A549 (cell line): ENCODE measurements around the gene RAB10. TPM values are rescaled to one million over a fixed set of nuclear protein-coding genes. Genes with fewer than 3 reads are reported as not detected.
"Not testable (repeated sequence)": the region's sequence is repeated elsewhere in the genome, so short reads cannot be mapped to it uniquely, and the experiment has no call there.

Experiments used
- ATAC-seq, 2 experiments: fragments of 200-7000 bp in 1 of 2; fragments of >200 bp in 1 of 2; cut with Nextera tagmentation in 1 of 2; cut with Tn5 transposase in 1 of 2; 3 replicates each; pipeline versions ENCODE4 v1.8.0 to v1.9.1; 2018 to 2020; ENCODE audit warnings: mild to moderate bottlenecking in 1 of 2, moderate library complexity in 1 of 2
- CTCF ChIA-PET: fragments of 300-600 bp; sonication (Branson Sonifier 250); formaldehyde crosslinking; extraction: SDS; loops from one replicate; lab custom pipeline; 2021; ENCODE audit warnings: antibody characterized with exemption, inconsistent platforms; lab: Yijun Ruan, JAX
- POLR2A ChIA-PET: fragments of 350-600 bp; formaldehyde crosslinking; extraction: SDS; loops from one replicate; lab custom pipeline; 2021; ENCODE audit warnings: antibody characterized with exemption, inconsistent platforms; lab: Yijun Ruan, JAX
- DNase-seq, 2 experiments: peaks; one replicate each; pipeline versions ENCODE4 v3.0.0 to v3.0.0-alpha.2; 2011 to 2016; ENCODE audit warnings: low read depth in 1 of 2, low spot score in 1 of 2
- FAIRE-seq: peaks from 2 replicates; lab custom pipeline; 2011; peaks lifted over from hg19 to GRCh38; lab: Jason Lieb, UNC
- H3K27ac ChIP-seq, 2 experiments: fragments of >200 bp; sonication (Bioruptor Twin); formaldehyde crosslinking; 3 replicates each; pipeline ENCODE4 v1.5.1; 2016 to 2017
- H3K4me1 ChIP-seq: fragments of >200 bp; sonication (Bioruptor Twin); formaldehyde crosslinking; 3 replicates; pipeline ENCODE4 v1.6.1; 2016
- H3K4me2 ChIP-seq: fragments of >200 bp; sonication (Bioruptor Twin); formaldehyde crosslinking; 3 replicates; pipeline ENCODE4 v1.6.1; 2016
- H3K4me3 ChIP-seq: fragments of >200 bp; sonication (Bioruptor Twin); formaldehyde crosslinking; 3 replicates; pipeline ENCODE4 v1.5.1; 2016
- H3K9me3 ChIP-seq: fragments of >200 bp; sonication (Bioruptor Twin); formaldehyde crosslinking; 3 replicates; pipeline ENCODE4 v1.6.1; 2016
- BCL3 ChIP-seq: fragments of >200 bp; sonication (Bioruptor Twin); formaldehyde crosslinking; IDR thresholded peaks from 3 replicates; pipeline ENCODE4 v1.6.1; 2016
- CBX8 ChIP-seq: fragments of 200-600 bp; sonication (generic); IDR thresholded peaks from 2 replicates; pipeline ENCODE4 v1.6.1; 2016
- CEBPB ChIP-seq, 2 experiments: fragments of >200 bp in 1 of 2; sonication (Bioruptor Twin) in 1 of 2; formaldehyde crosslinking in 1 of 2; IDR thresholded peaks; 2 replicates each; pipeline ENCODE4 v1.6.1; 2012 to 2016
- E2F6 ChIP-seq: IDR thresholded peaks from 2 replicates; pipeline ENCODE4 v1.6.1; 2012; ENCODE audit warnings: low read depth, borderline replicate concordance
- ESRRA ChIP-seq: fragments of 150-350 bp; IDR thresholded peaks from 2 replicates; pipeline ENCODE4 v1.6.1; 2014; ENCODE audit warnings: mild to moderate bottlenecking, low read length, borderline replicate concordance
- FOSB ChIP-seq: fragments of 250-450 bp; sonication (Bioruptor Pico); IDR thresholded peaks from 2 replicates; pipeline ENCODE4 v1.5.0; 2020; ENCODE audit warnings: mild to moderate bottlenecking, moderate library complexity
- FOSL2 ChIP-seq, 2 experiments: fragments of 450-650 bp in 1 of 2; fragments of >200 bp in 1 of 2; sonication (Bioruptor Twin) in 1 of 2; formaldehyde crosslinking; IDR thresholded peaks; 2 replicates each; pipeline versions ENCODE4 v1.5.0 to v1.6.1; 2016 to 2020; ENCODE audit warnings: mild to moderate bottlenecking in 1 of 2, moderate library complexity in 1 of 2
- HEYL ChIP-seq: fragments of 250-450 bp; sonication (Bioruptor Pico); IDR thresholded peaks from 2 replicates; pipeline ENCODE4 v1.8.0; 2021; ENCODE audit warnings: mild to moderate bottlenecking, moderate library complexity
- HOXA7 ChIP-seq: fragments of 250-450 bp; sonication (Bioruptor Pico); IDR thresholded peaks from 2 replicates; pipeline ENCODE4 v1.5.0; 2020; ENCODE audit warnings: mild to moderate bottlenecking, moderate library complexity
- HOXB13 ChIP-seq: fragments of 250-450 bp; sonication (Bioruptor Pico); IDR thresholded peaks from 2 replicates; pipeline ENCODE4 v1.5.0; 2020; ENCODE audit warnings: low read depth, mild to moderate bottlenecking, moderate library complexity
- MAFK ChIP-seq: fragments of 450-650 bp; IDR thresholded peaks from 2 replicates; pipeline ENCODE4 v1.6.1; 2014; ENCODE audit not compliant: partially characterized antibody
- MAX ChIP-seq: IDR thresholded peaks from 2 replicates; pipeline ENCODE4 v1.6.1; 2012
- NFE2L2 ChIP-seq: fragments of 150-350 bp; conservative IDR thresholded peaks from 2 replicates; pipeline ENCODE4 v1.6.1; 2014; ENCODE audit warnings: low read length
- NPAS2 ChIP-seq: fragments of 250-450 bp; sonication (Bioruptor Pico); IDR thresholded peaks from 2 replicates; pipeline ENCODE4 v1.8.0; 2022; ENCODE audit warnings: mild to moderate bottlenecking, moderate library complexity, borderline replicate concordance
- NR3C1 ChIP-seq: fragments of >200 bp; sonication (Bioruptor Twin); formaldehyde crosslinking; IDR thresholded peaks from 3 replicates; pipeline ENCODE4 v1.6.1; 2017
- PHF8 ChIP-seq: fragments of 200-600 bp; sonication (generic); IDR thresholded peaks from 2 replicates; pipeline ENCODE4 v1.6.1; 2016; ENCODE audit warnings: low read depth, mild to moderate bottlenecking, antibody characterized with exemption, moderate library complexity, borderline replicate concordance
- POLR2A ChIP-seq: IDR thresholded peaks from 2 replicates; pipeline ENCODE4 v1.6.1; 2012; ENCODE audit warnings: mild to moderate bottlenecking, low read length
- POLR2AphosphoS2 ChIP-seq: conservative IDR thresholded peaks from 2 replicates; pipeline ENCODE4 v1.6.1; 2012; ENCODE audit warnings: low read length, improper control_type of control experiment, inconsistent platforms
- RARB ChIP-seq: fragments of 250-450 bp; sonication (Bioruptor Pico); IDR thresholded peaks from 2 replicates; pipeline ENCODE4 v1.8.0; 2021; ENCODE audit warnings: mild to moderate bottlenecking, moderate library complexity
- RCOR1 ChIP-seq: fragments of 150-350 bp; IDR thresholded peaks from 2 replicates; pipeline ENCODE4 v1.6.1; 2014; ENCODE audit warnings: antibody characterized with exemption, low read length, low read depth
- REST ChIP-seq: fragments of 200-600 bp; sonication (generic); IDR thresholded peaks from 2 replicates; pipeline ENCODE4 v1.6.1; 2016; ENCODE audit warnings: antibody characterized with exemption, mild to moderate bottlenecking, moderate library complexity
- RFX5 ChIP-seq: fragments of 450-650 bp; IDR thresholded peaks from 2 replicates; pipeline ENCODE4 v1.7.1; 2014; ENCODE audit warnings: antibody characterized with exemption, mild to moderate bottlenecking, moderate library complexity
- ZFP36 ChIP-seq: fragments of 450-650 bp; IDR thresholded peaks from 2 replicates; pipeline ENCODE4 v1.6.1; 2014; ENCODE audit warnings: borderline replicate concordance; ENCODE audit not compliant: partially characterized antibody
- ZNF302 ChIP-seq: fragments of 250-450 bp; sonication (Bioruptor Pico); IDR thresholded peaks from 2 replicates; pipeline ENCODE4 v1.9.0; 2021; ENCODE audit warnings: inconsistent platforms, mild to moderate bottlenecking, moderate library complexity
- WGBS: methylation state at CpG from one replicate; pipeline ENCODE4 v1.1.6; 2017; ENCODE audit errors: missing lambda C conversion rate; 5-methylcytosine and 5-hydroxymethylcytosine counted together
- polyA plus RNA-seq, 4 experiments: library from polyadenylated mRNA; depleted of rRNA in 3 of 4; stranded (reverse); fragments of >200 nt; fragmentation: RNase III in 1 of 4; extraction: RNeasy Plus Mini Kit Qiagen cat#74134 plus additional on column Dnase treatment in 1 of 4; gene quantifications; 2 replicates in 3 of 4; 3 replicates in 1 of 4; pipeline ENCODE4 v1.2.3, GENCODE V29; 2011 to 2017

The RAB10 gene
- polyA plus RNA-seq, 2 of the 4 experiments (the other 2 are of a cell fraction), result 272 to 692 TPM

- TF ChIP-seq POLR2AphosphoS2, result no peak
- no peak for TF ChIP-seq ZNF302 (CRISPR knock-in tag)
- no peak for TF ChIP-seq MAFK
- TF ChIP-seq NFE2L2, result no peak
- TF ChIP-seq, all 56 proteins: peak for 0
- no peaks in the 10 kb centered on the region for H3K4me1 ChIP-seq
- no peak for FAIRE-seq
- WGBS, result 79% methylated on average over 8 of the region's 8 CpGs
- CTCF ChIA-PET, result interaction anchor here (0.9 to 6.3 kb wide), 6 partner anchors 19 to 214 kb away, joined by 3 to 32 read pairs (median 4); no protein-coding TSS in a partner anchor
- POLR2A ChIA-PET, result interaction anchor here (0.7 kb wide), 1 partner anchor 355 kb away, joined by 5 read pairs; no protein-coding TSS in a partner anchor
- no peak for DNase-seq
- no peak overlapping the region for H3K4me3 ChIP-seq
- ATAC-seq, result no peak
- no peak overlapping the region for H3K27ac ChIP-seq
- H3K9me3 ChIP-seq, result no peaks in the 10 kb centered on the region
- H3K4me2 ChIP-seq, result no peak overlapping the region
Measured at GRCh38 chr2:26164641-26165211, 130.8 kb downstream of the RAB10 start.

- WGBS, result 83% methylated on average over 4 of the region's 4 CpGs
- POLR2A ChIA-PET, result interaction anchor here (0.7 kb wide), 1 partner anchor 354 kb away, joined by 5 read pairs; no protein-coding TSS in a partner anchor
Measured at GRCh38 chr2:26165403-26165802, 131.5 kb downstream of the RAB10 start.

GRCh38 chr2:26166541-26166940 lies 132.7 kb downstream of the RAB10 start:
- CTCF ChIA-PET, result interaction anchor here (0.9 to 6.3 kb wide), 3 partner anchors 18 to 216 kb away, joined by 3 to 32 read pairs (median 14); no protein-coding TSS in a partner anchor
- ATAC-seq, FAIRE-seq, H3K4me3 ChIP-seq, H3K4me2 ChIP-seq, POLR2A ChIA-PET, H3K27ac ChIP-seq, H3K4me1 ChIP-seq, DNase-seq, H3K9me3 ChIP-seq: not testable (repeated sequence)
- 87% methylated on average over 6 of the region's 6 CpGs for WGBS

More at GRCh38 chr2:26165403-26165802, 131.5 kb downstream of the RAB10 start:
- no peak for FAIRE-seq
- H3K4me3 ChIP-seq, result no peak overlapping the region
- H3K4me1 ChIP-seq, result no peaks in the 10 kb centered on the region
- no peaks in the 10 kb centered on the region for H3K9me3 ChIP-seq
- CTCF ChIA-PET, result interaction anchor here (0.9 to 6.3 kb wide), 7 partner anchors 19 to 314 kb away, joined by 3 to 32 read pairs (median 4); no protein-coding TSS in a partner anchor
- DNase-seq, result no peak
- H3K27ac ChIP-seq, result no peak overlapping the region
- TF ChIP-seq HOXB13 (CRISPR knock-in tag) (no peak), MAX (no peak), HOXA7 (CRISPR knock-in tag) (no peak), POLR2A (no peak), PHF8 (no peak), RARB (CRISPR knock-in tag) (no peak), NR3C1 (no peak), E2F6 (no peak), FOSB (CRISPR knock-in tag) (no peak), CEBPB (IDR thresholded peaks at IDR 0.05) (no peak), HEYL (no peak), ESRRA (no peak), NPAS2 (no peak), RFX5 (no peak)
- no peak overlapping the region for H3K4me2 ChIP-seq
- no peak for ATAC-seq

- Histone ChIP-seq H3K9me3 (no peaks in the 10 kb centered on the region), H3K27ac (no peak overlapping the region), H3K4me3 (no peak overlapping the region), H3K4me1 (peaks cover 4% of the 10 kb centered on the region; the same call in 1 of the 3 replicates), H3K4me2 (no peak overlapping the region)
- ChIA-PET CTCF (interaction anchor here (1.1 to 6.3 kb wide), 4 partner anchors 15 to 218 kb away, joined by 3 to 32 read pairs (median 3); no protein-coding TSS in a partner anchor), POLR2A (no interaction called here)
- no peak for FAIRE-seq
- WGBS, result 92% methylated on average over 4 of the region's 4 CpGs
- DNase-seq, result no peak
- no peak for ATAC-seq
- TF ChIP-seq ZNF302 (CRISPR knock-in tag), result no peak
- TF ChIP-seq REST, result no peak
- TF ChIP-seq BCL3, result no peak
- no peak for TF ChIP-seq PHF8
- TF ChIP-seq RCOR1, result no peak
- TF ChIP-seq FOSL2 (IDR thresholded peaks at IDR 0.05), result no peak
- no peak for TF ChIP-seq FOSL2 (CRISPR knock-in tag; IDR thresholded peaks at IDR 0.05)
- TF ChIP-seq E2F6, result no peak
- TF ChIP-seq CBX8, result no peak
- no peak for TF ChIP-seq ZFP36
Measured at GRCh38 chr2:26168785-26169184, 134.9 kb downstream of the RAB10 start.
